Breast epithelium (tissue), 4 donors: ENCODE results near the gene TEX264. TPM values are rescaled to one million over a fixed set of nuclear protein-coding genes. Genes with fewer than 3 reads are reported as not detected.
A peak's percentile ranks its signal among the peaks of the same experiment; 100 is the strongest.

Experiments used
- DNase-seq, 2 donors: peaks; one replicate each; pipeline ENCODE4 v3.0.0-alpha.2; 2019; ENCODE audit warnings: low spot score in 2 of 2
- H3K27ac ChIP-seq, 2 donors: fragments of 200-600 bp; sonication (generic) in 1 of 2; one replicate each; pipeline ENCODE4 v1.5.1; 2016 to 2019; ENCODE audit warnings: mild to moderate bottlenecking in 1 of 2
- H3K27me3 ChIP-seq, 2 donors: fragments of 200-600 bp; sonication (generic) in 1 of 2; one replicate each; pipeline versions ENCODE4 v1.5.1 to v1.6.0; 2017 to 2019; ENCODE audit warnings: control low read depth in 1 of 2, mild to moderate bottlenecking in 1 of 2
- H3K36me3 ChIP-seq: fragments of 200-600 bp; one replicate; pipeline ENCODE4 v1.5.1; 2019
- H3K4me1 ChIP-seq, 2 donors: fragments of 200-600 bp; sonication (generic); one replicate each; pipeline ENCODE4 v1.5.1; 2016 to 2019; ENCODE audit warnings: control low read depth in 1 of 2
- H3K4me3 ChIP-seq, 3 donors: fragments of 200-600 bp; sonication (generic); 1 replicate in 2 of 3; 2 replicates in 1 of 3; pipeline ENCODE4 v1.5.1; 2016 to 2019; ENCODE audit warnings: mild to moderate bottlenecking in 3 of 3, moderate library complexity in 2 of 3
- H3K9me3 ChIP-seq, 2 donors: fragments of 200-600 bp; sonication (generic) in 1 of 2; one replicate each; pipeline ENCODE4 v1.5.1; 2016 to 2019; ENCODE audit warnings: control low read depth in 1 of 2
- CTCF ChIP-seq, 3 donors: fragments of 450-650 bp; IDR thresholded peaks; one replicate each; pipeline ENCODE4 v1.5.1; 2016 to 2017; ENCODE audit warnings: antibody characterized with exemption in 3 of 3, mild to moderate bottlenecking in 3 of 3, moderate library complexity in 3 of 3
- POLR2A ChIP-seq: fragments of 450-650 bp; IDR thresholded peaks from one replicate; pipeline ENCODE4 v1.6.1; 2016; ENCODE audit warnings: antibody characterized with exemption, mild to moderate bottlenecking, moderate library complexity
- POLR2AphosphoS5 ChIP-seq, 3 donors: sonication (generic); formaldehyde crosslinking; IDR thresholded peaks; one replicate each; pipeline ENCODE4 v1.6.1; 2017; ENCODE audit warnings: antibody characterized with exemption in 3 of 3
- intact Hi-C: fragments of 100-400 bp; cut with DNase I; formaldehyde crosslinking; loops from one replicate; pipeline ENCODE4 v1.15.1; 2023; ENCODE audit warnings: low total_unique reads
- total RNA-seq, 3 donors: library from RNA; depleted of rRNA; stranded (reverse); fragments of >200 nt; gene quantifications; one replicate each; pipeline ENCODE4 v1.1.0, GENCODE V29; 2016

TEX264 gene
- total RNA-seq, 3 donors from 2014 or later = 55.7 to 94.3 (median 80.5) TPM

DNA sequence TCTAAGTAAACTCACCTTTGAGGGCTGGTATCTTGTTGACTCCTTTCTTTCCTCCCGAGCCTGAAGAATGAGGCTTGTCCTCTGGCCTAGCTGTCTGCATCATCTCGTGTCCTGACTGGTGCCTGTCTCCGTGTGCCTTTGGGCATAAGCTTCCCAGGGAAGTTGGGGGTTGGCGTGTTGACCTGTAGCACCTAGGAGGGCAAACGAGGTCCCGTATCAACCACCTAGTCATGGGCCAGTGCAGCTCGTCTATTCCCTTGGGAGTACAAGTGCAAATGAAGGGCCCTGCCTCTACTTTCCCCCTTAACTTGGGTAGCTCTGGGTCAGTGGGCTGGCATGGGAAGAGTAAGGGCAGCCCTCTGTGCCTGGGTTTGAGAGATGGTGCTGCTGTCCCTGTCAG lies 8.7 kb downstream of the TEX264 start:
- H3K27ac ChIP-seq = no peak overlapping the region
- H3K9me3 ChIP-seq = no peaks in the 10 kb centered on the region
- H3K27me3 ChIP-seq = no peaks in the 10 kb centered on the region
- no peak for DNase-seq
- H3K4me3 ChIP-seq = no peak overlapping the region
- TF ChIP-seq CTCF (IDR thresholded peaks at IDR 0.05) (no peak), POLR2A (no peak), POLR2AphosphoS5 (IDR thresholded peaks at IDR 0.05) (no peak)
- H3K4me1 ChIP-seq = no peaks in the 10 kb centered on the region
- H3K36me3 ChIP-seq = no peaks in the 10 kb centered on the region
- intact Hi-C loops = no loop called here

- Histone ChIP-seq H3K9me3 (no peaks in the 10 kb centered on the region), H3K4me1 (no peaks in the 10 kb centered on the region), H3K27me3 (no peaks in the 10 kb centered on the region), H3K4me3 (no peak overlapping the region), H3K27ac (peak overlapping the region; percentile 17 to 55), H3K36me3 (no peaks in the 10 kb centered on the region)
- intact Hi-C loops = no loop called here
- TF ChIP-seq CTCF (IDR thresholded peaks at IDR 0.05) (no peak), POLR2A (no peak), POLR2AphosphoS5 (IDR thresholded peaks at IDR 0.05) (no peak)
- no peak for DNase-seq
These were observed 9.1 kb downstream of the TEX264 start for GRCh38 chr3:51680196-51680595.

DNA sequence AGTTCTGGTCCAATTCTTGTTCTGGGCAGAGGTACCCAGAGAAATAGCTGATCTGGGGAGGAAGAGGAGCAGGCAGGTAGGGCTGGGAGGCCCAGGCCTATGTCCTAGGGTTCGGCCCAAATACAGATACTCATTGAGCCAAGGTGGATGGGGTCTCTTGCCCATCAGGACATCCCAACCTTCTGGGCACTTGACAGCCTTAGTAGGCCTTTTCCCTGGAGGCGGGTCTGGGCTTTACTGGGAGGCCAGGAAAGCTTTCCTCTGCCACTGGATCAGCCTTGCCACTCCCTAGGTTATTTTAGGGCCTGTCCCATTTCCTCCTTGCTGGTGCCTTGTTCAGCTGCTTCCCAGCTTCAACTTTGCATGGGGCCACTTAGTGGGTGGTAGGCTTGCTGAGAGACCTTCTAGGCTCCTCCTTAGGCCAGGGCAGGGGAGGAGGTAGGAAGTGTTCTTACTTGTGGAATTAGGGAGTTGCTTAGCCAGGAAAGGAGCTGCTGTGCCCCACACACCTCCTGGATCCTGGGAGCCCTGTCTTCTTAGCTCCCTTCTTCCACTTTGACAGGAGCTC lies 9.7 kb downstream of the TEX264 start:
- H3K4me3 ChIP-seq = no peak overlapping the region
- no peak for TF ChIP-seq CTCF (IDR thresholded peaks at IDR 0.05)
- no peak for TF ChIP-seq POLR2AphosphoS5 (IDR thresholded peaks at IDR 0.05)
- TF ChIP-seq POLR2A = no peak
- no peaks in the 10 kb centered on the region for H3K36me3 ChIP-seq
- no peaks in the 10 kb centered on the region for H3K9me3 ChIP-seq
- H3K27me3 ChIP-seq = no peaks in the 10 kb centered on the region
- H3K27ac ChIP-seq = peak overlapping the region; percentile 17 to 55
- intact Hi-C loops = no loop called here
- no peaks in the 10 kb centered on the region for H3K4me1 ChIP-seq
- DNase-seq = no peak

DNA sequence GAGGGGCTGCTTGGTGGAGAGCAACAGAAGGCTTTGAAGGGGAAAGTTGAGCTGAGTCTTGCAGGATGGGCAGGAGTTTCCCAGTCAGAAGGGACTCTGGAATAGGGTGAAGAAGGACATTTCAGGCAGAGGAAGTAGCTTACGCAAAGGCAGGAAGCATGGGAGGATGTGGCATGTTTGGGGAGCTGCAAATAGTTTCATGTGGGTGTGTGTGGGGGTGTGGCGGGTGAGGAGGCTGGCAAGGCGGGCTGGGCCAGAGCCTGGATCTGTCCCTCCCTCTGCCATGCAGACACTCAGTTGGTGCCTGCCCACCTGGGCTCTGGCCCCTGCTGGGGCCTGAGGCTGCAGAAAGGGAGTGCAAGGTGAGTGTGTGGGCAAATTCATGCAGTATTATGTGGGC lies 10.4 kb downstream of the TEX264 start:
- Histone ChIP-seq H3K27ac (peak overlapping the region in 1 of 2 donors; percentile 2), H3K27me3 (no peaks in the 10 kb centered on the region), H3K4me3 (no peak overlapping the region), H3K36me3 (no peaks in the 10 kb centered on the region), H3K4me1 (no peaks in the 10 kb centered on the region), H3K9me3 (no peaks in the 10 kb centered on the region)
- TF ChIP-seq POLR2A = no peak
- no peak for TF ChIP-seq POLR2AphosphoS5 (IDR thresholded peaks at IDR 0.05)
- TF ChIP-seq CTCF (IDR thresholded peaks at IDR 0.05) = no peak
- intact Hi-C loops = no loop called here
- DNase-seq = no peak

DNA sequence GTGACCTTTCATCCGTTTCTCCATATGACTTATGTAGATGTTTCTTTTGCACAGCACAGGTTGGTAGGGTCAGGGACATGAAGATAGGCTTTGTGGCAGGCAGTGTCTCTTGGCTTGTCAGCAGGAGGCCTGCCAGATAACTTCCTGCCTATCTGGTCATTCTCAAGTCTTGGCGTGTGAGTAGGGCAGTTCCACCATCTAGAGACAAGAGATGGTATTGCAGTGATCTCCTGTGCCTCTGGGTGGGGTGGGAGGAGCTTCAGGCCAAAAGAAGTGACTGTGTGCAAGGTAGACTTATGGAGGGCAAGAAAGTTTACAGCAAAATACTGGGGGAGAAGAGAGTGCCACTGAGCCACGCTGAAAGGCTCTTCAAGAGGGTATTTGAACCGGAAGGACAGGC lies 11.0 kb downstream of the TEX264 start:
- no peaks in the 10 kb centered on the region for H3K27me3 ChIP-seq
- no peaks in the 10 kb centered on the region for H3K9me3 ChIP-seq
- no peak overlapping the region for H3K4me3 ChIP-seq
- H3K36me3 ChIP-seq = no peaks in the 10 kb centered on the region
- TF ChIP-seq POLR2AphosphoS5 (IDR thresholded peaks at IDR 0.05) = peak in 1 of 3 donors; percentile 28
- TF ChIP-seq CTCF (IDR thresholded peaks at IDR 0.05) = peak; percentile 78 to 86 (median 81)
- TF ChIP-seq POLR2A = no peak
- H3K4me1 ChIP-seq = no peaks in the 10 kb centered on the region
- peak in 1 of 2 donors; percentile 73 for DNase-seq
- intact Hi-C loops = loop anchor here (2.0 kb wide), 1 partner anchor 289 kb away; no protein-coding TSS in a partner anchor
- peak overlapping the region in 1 of 2 donors; percentile 43 for H3K27ac ChIP-seq
